Mesendoderm (in vitro differentiated cells): ENCODE measurements around the gene HSPB1.
A peak's percentile ranks its signal among the peaks of the same experiment; 100 is the strongest.

Experiments
- DNase-seq: peaks from one replicate; pipeline ENCODE4 v3.0.0; 2013
- H2AK5ac ChIP-seq: 2 replicates; pipeline ENCODE4 v1.6.1; 2013; ENCODE audit warnings: low read length, inconsistent platforms
- H2BK120ac ChIP-seq: 2 replicates; pipeline ENCODE4 v1.6.1; 2013; ENCODE audit warnings: low read depth, mild to moderate bottlenecking, low read length, moderate library complexity, mixed read lengths
- H2BK15ac ChIP-seq: replicated peaks from 2 replicates; pipeline ENCODE4 v1.6.1; 2013; ENCODE audit warnings: low read depth, mild to moderate bottlenecking, moderate library complexity
- H2BK5ac ChIP-seq: 2 replicates; pipeline ENCODE4 v1.6.1; 2013; ENCODE audit warnings: low read length, inconsistent platforms
- H3K18ac ChIP-seq: 2 replicates; pipeline ENCODE4 v1.6.1; 2013; ENCODE audit warnings: mild to moderate bottlenecking, low read length, mixed read lengths
- H3K23ac ChIP-seq: one replicate; pipeline ENCODE4 v1.6.1; 2013; ENCODE audit warnings: low read length
- H3K27ac ChIP-seq: 2 replicates; pipeline ENCODE4 v1.5.1; 2013; ENCODE audit warnings: low read depth, mild to moderate bottlenecking, inconsistent platforms, low read length, moderate library complexity
- H3K27me3 ChIP-seq: 2 replicates; pipeline ENCODE4 v1.6.1; 2013; ENCODE audit warnings: low read length, control low read depth, mild to moderate bottlenecking, inconsistent platforms; ENCODE audit not compliant: insufficient read depth, poor library complexity
- H3K36me3 ChIP-seq: 2 replicates; pipeline ENCODE4 v1.6.1; 2013; ENCODE audit warnings: low read length, inconsistent platforms; ENCODE audit not compliant: control insufficient read depth, insufficient read depth
- H3K4ac ChIP-seq: one replicate; pipeline ENCODE4 v1.6.1; 2013; ENCODE audit warnings: low read depth, mild to moderate bottlenecking, low read length, moderate library complexity
- H3K4me1 ChIP-seq: 2 replicates; pipeline ENCODE4 v1.6.1; 2013; ENCODE audit warnings: low read depth, low read length, inconsistent platforms; ENCODE audit not compliant: control insufficient read depth
- H3K4me2 ChIP-seq: 2 replicates; pipeline ENCODE4 v1.6.1; 2013; ENCODE audit warnings: low read length
- H3K4me3 ChIP-seq: 2 replicates; pipeline ENCODE4 v1.5.1; 2013; ENCODE audit warnings: mild to moderate bottlenecking, low read length
- H3K56ac ChIP-seq: one replicate; pipeline ENCODE4 v1.6.1; 2013; ENCODE audit warnings: low read length
- H3K79me1 ChIP-seq: 2 replicates; pipeline ENCODE4 v1.6.1; 2013; ENCODE audit warnings: low read length, inconsistent platforms
- H3K79me2 ChIP-seq: 2 replicates; pipeline ENCODE4 v1.6.1; 2013; ENCODE audit warnings: mild to moderate bottlenecking, low read length; ENCODE audit not compliant: control insufficient read depth, insufficient read depth
- H3K9ac ChIP-seq: 2 replicates; pipeline ENCODE4 v1.6.1; 2013; ENCODE audit warnings: low read length, inconsistent platforms
- H4K5ac ChIP-seq: one replicate; pipeline ENCODE4 v1.6.1; 2013; ENCODE audit warnings: low read length
- H4K8ac ChIP-seq: one replicate; pipeline ENCODE4 v1.6.1; 2013; ENCODE audit warnings: low read depth, mild to moderate bottlenecking, control low read depth, low read length, moderate library complexity
- WGBS: extraction: QIAGEN DNeasy Blood & Tissue Kit; methylation state at CpG from one replicate; pipeline ENCODE4 v1.1.7; 2013; ENCODE audit warnings: low lambda C conversion rate, missing lambda C conversion rate; ENCODE audit not compliant: insufficient coverage; ENCODE audit errors: extremely low coverage; 5-methylcytosine and 5-hydroxymethylcytosine counted together

The HSPB1 gene

GRCh38 chr7:76273503-76273902, 29.0 kb upstream of the HSPB1 start:
- H3K23ac ChIP-seq = no peak overlapping the region
- H2AK5ac ChIP-seq = no peak overlapping the region
- no peaks in the 10 kb centered on the region for H3K36me3 ChIP-seq
- H3K4ac ChIP-seq = no peak overlapping the region
- H2BK5ac ChIP-seq = no peak overlapping the region
- no peak overlapping the region for H3K4me3 ChIP-seq
- no peaks in the 10 kb centered on the region for H3K79me2 ChIP-seq
- H3K56ac ChIP-seq = no peak overlapping the region
- H2BK15ac ChIP-seq = no peak overlapping the region
- H3K79me1 ChIP-seq = no peaks in the 10 kb centered on the region
- H3K4me2 ChIP-seq = no peak overlapping the region
- H3K18ac ChIP-seq = no peak overlapping the region
- no peak for DNase-seq
- no CpG with 5 or more reads among the region's 5 CpGs for WGBS
- no peaks in the 10 kb centered on the region for H3K27me3 ChIP-seq
- H4K8ac ChIP-seq = no peak overlapping the region
- H4K5ac ChIP-seq = no peak overlapping the region
- no peak overlapping the region for H2BK120ac ChIP-seq
- no peaks in the 10 kb centered on the region for H3K4me1 ChIP-seq
- no peak overlapping the region for H3K27ac ChIP-seq
- no peak overlapping the region for H3K9ac ChIP-seq

GRCh38 chr7:76278540-76278939, 23.9 kb upstream of the HSPB1 start:
- no peak overlapping the region for H4K5ac ChIP-seq
- no CpG with 5 or more reads among the region's 1 CpG for WGBS
- H2BK120ac ChIP-seq = no peak overlapping the region
- H2BK5ac ChIP-seq = no peak overlapping the region
- H3K79me1 ChIP-seq = no peaks in the 10 kb centered on the region
- no peak overlapping the region for H2BK15ac ChIP-seq
- no peak overlapping the region for H3K4me2 ChIP-seq
- no peak overlapping the region for H2AK5ac ChIP-seq
- H3K4me3 ChIP-seq = no peak overlapping the region
- no peak overlapping the region for H3K9ac ChIP-seq
- no peak overlapping the region for H3K4ac ChIP-seq
- peaks cover 12% of the 10 kb centered on the region for H3K27me3 ChIP-seq
- H3K79me2 ChIP-seq = no peaks in the 10 kb centered on the region
- H4K8ac ChIP-seq = no peak overlapping the region
- DNase-seq = peak; percentile 40
- H3K27ac ChIP-seq = no peak overlapping the region
- no peaks in the 10 kb centered on the region for H3K4me1 ChIP-seq
- H3K23ac ChIP-seq = no peak overlapping the region
- H3K36me3 ChIP-seq = no peaks in the 10 kb centered on the region
- H3K56ac ChIP-seq = no peak overlapping the region
- no peak overlapping the region for H3K18ac ChIP-seq

- Histone ChIP-seq H2AK5ac (no peak overlapping the region), H3K27ac (no peak overlapping the region), H3K79me2 (no peaks in the 10 kb centered on the region), H3K4me3 (no peak overlapping the region), H3K23ac (no peak overlapping the region), H4K8ac (no peak overlapping the region), H3K36me3 (no peaks in the 10 kb centered on the region), H3K27me3 (peaks cover 13% of the 10 kb centered on the region), H2BK120ac (no peak overlapping the region), H2BK15ac (no peak overlapping the region), H3K4me1 (no peaks in the 10 kb centered on the region), H2BK5ac (no peak overlapping the region), H3K18ac (no peak overlapping the region), H3K4ac (no peak overlapping the region), H3K4me2 (no peak overlapping the region), H3K56ac (no peak overlapping the region), H4K5ac (no peak overlapping the region), H3K79me1 (no peaks in the 10 kb centered on the region), H3K9ac (no peak overlapping the region)
- DNase-seq = peak; percentile 44
- no CpG with 5 or more reads among the region's 25 CpGs for WGBS
Observed at GRCh38 chr7:76280408-76280807, 22.1 kb upstream of the HSPB1 start.

GRCh38 chr7:76281006-76281705, 21.3 kb upstream of the HSPB1 start:
- no peak overlapping the region for H2AK5ac ChIP-seq
- H2BK15ac ChIP-seq = no peak overlapping the region
- no CpG with 5 or more reads among the region's 63 CpGs for WGBS
- no peak overlapping the region for H4K5ac ChIP-seq
- H3K4me1 ChIP-seq = no peaks in the 10 kb centered on the region
- DNase-seq = no peak
- H3K9ac ChIP-seq = peak overlapping the region; percentile 43
- H3K18ac ChIP-seq = peak overlapping the region; percentile 13
- no peak overlapping the region for H3K4ac ChIP-seq
- peak overlapping the region; percentile 42 for H3K4me2 ChIP-seq
- H3K4me3 ChIP-seq = no peak overlapping the region
- no peak overlapping the region for H2BK120ac ChIP-seq
- no peak overlapping the region for H4K8ac ChIP-seq
- H3K36me3 ChIP-seq = no peaks in the 10 kb centered on the region
- H3K27ac ChIP-seq = no peak overlapping the region
- no peaks in the 10 kb centered on the region for H3K79me1 ChIP-seq
- peaks cover 13% of the 10 kb centered on the region for H3K27me3 ChIP-seq
- no peaks in the 10 kb centered on the region for H3K79me2 ChIP-seq
- peak overlapping the region; percentile 67 for H3K56ac ChIP-seq
- H2BK5ac ChIP-seq = no peak overlapping the region
- no peak overlapping the region for H3K23ac ChIP-seq

- DNase-seq = peak; percentile 48
- peaks cover 13% of the 10 kb centered on the region for H3K27me3 ChIP-seq
- no peaks in the 10 kb centered on the region for H3K79me2 ChIP-seq
- no peak overlapping the region for H4K8ac ChIP-seq
- no peak overlapping the region for H4K5ac ChIP-seq
- peak overlapping the region; percentile 57 for H3K4me3 ChIP-seq
- H3K4ac ChIP-seq = peak overlapping the region; percentile 38
- no peak overlapping the region for H2AK5ac ChIP-seq
- H3K23ac ChIP-seq = no peak overlapping the region
- no peak overlapping the region for H3K27ac ChIP-seq
- H2BK120ac ChIP-seq = no peak overlapping the region
- no peaks in the 10 kb centered on the region for H3K4me1 ChIP-seq
- H3K4me2 ChIP-seq = peak overlapping the region; percentile 86
- H3K18ac ChIP-seq = peak overlapping the region; percentile 13
- no peaks in the 10 kb centered on the region for H3K36me3 ChIP-seq
- no peak overlapping the region for H2BK15ac ChIP-seq
- peak overlapping the region; percentile 59 for H3K9ac ChIP-seq
- H3K56ac ChIP-seq = peak overlapping the region; percentile 62
- H3K79me1 ChIP-seq = no peaks in the 10 kb centered on the region
- WGBS = no CpG with 5 or more reads among the region's 36 CpGs
- H2BK5ac ChIP-seq = no peak overlapping the region
Observed at GRCh38 chr7:76281706-76282343, 20.6 kb upstream of the HSPB1 start.
